RCC 7860 (cell line): ENCODE measurements around the gene TSPAN17.

Experiments used
- DNase-seq: peaks from one replicate; pipeline ENCODE4 v3.0.0-alpha.2; 2015; ENCODE audit warnings: low spot score
- FAIRE-seq: peaks from 2 replicates; lab custom pipeline; 2012; peaks lifted over from hg19 to GRCh38; lab: Jason Lieb, UNC

TSPAN17 gene

DNA sequence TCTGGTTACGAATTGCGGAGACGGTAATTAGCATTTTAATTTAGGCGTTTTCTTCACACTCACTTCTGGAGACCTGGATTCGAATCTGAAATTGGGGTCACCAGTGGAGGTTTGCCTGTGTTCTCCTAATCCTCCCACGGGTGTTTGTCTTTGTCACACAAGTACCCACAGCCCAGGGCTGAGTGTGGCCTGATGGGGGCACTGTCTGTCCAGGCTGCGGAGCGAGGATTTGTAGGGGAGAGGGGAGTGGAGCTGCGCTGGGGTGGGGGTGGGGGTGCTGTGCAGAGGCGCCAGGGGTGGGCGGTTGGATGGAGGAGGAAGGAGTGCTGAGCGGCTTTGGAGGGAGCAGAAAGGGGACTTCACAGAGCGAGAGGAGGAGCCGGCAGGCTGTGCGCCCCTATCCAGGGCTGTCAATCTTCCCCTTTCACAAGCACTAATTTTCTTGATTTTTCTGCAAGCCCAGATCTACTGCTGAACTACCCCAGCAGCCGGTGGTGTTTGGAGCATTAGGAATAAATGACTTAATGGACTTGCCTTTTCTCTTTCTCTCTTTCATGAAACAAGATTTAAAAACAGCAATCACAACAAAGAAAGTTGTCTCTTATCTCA, 53.1 kb downstream of the TSPAN17 start:
- DNase-seq (no peak), FAIRE-seq (no peak)

GRCh38 chr5:176702671-176703641, 55.7 kb downstream of the TSPAN17 start:
- DNase-seq: no peak
- FAIRE-seq: no peak

DNA sequence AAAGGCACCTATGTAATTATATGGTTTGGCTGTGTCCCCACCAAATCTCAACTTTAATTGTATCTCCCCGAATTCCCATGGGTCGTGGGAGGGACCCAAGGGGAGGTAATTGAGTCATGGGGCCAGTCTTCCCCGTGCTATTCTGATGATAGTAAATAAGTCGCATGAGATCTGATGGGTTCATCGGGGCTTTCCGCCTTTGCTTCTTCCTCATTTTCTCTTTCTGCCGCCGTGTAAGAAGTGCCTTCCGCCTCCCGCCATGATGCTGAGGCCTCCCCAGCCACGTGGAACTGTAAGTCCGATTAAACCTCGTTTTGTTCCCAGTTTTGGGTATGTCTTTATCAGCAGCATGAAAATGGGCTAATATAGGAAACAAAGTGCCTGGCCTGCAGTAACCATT, 56.6 kb downstream of the TSPAN17 start:
- FAIRE-seq (no peak), DNase-seq (no peak)

GRCh38 chr5:176704355-176704754, 57.1 kb downstream of the TSPAN17 start:
- DNase-seq (no peak), FAIRE-seq (no peak)

DNA sequence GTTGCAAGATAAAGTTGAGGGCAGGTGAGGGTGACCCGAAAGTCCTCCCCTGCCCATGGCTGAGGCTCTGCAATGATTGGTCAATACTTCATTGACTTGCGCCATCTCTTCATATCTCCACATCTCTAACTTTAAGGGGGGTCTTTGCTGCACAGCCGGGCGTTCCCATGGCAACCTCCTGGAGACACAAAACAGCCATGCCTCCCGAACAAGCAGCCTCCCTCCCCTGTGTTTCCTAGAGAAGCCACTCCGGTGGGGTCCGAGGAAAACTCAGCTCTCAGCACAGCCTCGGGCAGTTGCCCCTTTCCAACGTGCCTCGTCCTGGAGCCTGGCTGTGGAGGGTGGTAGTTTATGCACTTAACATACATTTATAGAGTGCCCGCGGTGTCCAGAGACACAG, 57.5 kb downstream of the TSPAN17 start:
- no peak for DNase-seq
- FAIRE-seq: no peak
